ENCODE results near the gene NBR1. TPM values are rescaled to one million over a fixed set of nuclear protein-coding genes. Genes with fewer than 3 reads are reported as not detected.
"Not testable (repeated sequence)": the region's sequence is repeated elsewhere in the genome, so short reads cannot be mapped to it uniquely, and the experiment has no call there.

NBR1 gene
- total and polyA plus RNA-seq, 2 donors = 50.1 to 61.4 TPM

DNA sequence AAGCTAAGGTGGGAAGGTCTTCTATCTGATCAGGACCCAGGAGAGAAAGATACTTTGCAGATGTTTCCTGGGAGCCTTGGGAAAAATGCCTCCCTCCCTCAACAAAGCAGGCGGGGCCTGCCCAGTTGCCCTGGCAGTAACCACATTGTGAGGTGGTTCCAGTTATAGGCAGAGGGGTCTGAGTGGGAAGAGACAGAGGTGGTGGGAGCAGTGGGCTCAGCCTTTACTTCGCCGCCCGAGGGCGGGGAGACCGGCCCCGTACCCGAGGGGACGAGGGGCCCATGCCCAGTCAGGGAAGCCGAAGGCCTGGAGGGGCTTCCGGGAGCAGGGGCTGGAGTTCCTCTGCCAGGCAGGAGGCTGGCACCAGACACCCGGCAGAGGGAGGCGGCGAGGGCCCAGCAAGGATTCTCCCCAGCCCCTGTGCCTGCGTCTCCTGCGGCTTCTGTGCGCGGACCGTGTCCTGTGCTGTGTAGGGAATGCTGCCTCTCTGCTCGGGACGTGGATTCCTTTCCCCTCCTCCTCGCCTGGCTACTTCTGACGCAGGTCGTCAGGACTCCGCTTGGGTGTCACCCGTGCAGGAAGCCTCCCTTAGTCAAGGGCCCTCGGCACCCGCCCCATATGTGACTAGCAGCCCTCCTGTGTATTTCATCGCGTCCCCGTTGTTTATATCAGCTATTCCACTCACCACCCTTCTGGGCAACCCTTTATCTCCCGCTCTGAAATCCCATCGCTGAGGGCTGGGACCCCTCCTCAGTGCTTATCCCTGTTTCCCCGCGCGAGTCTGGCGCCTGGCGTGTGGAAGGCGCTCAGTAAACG is 60.4 kb downstream of the NBR1 start:
- DNase-seq (ENCODE audit: low read depth in 6 of 9, low spot score in 9 of 9); H3K4me3 ChIP-seq (ENCODE audit: low read length in 2 of 2); H3K27ac ChIP-seq (ENCODE audit: low read depth in 1 of 2, low read length in 1 of 2): not testable (repeated sequence)

DNA sequence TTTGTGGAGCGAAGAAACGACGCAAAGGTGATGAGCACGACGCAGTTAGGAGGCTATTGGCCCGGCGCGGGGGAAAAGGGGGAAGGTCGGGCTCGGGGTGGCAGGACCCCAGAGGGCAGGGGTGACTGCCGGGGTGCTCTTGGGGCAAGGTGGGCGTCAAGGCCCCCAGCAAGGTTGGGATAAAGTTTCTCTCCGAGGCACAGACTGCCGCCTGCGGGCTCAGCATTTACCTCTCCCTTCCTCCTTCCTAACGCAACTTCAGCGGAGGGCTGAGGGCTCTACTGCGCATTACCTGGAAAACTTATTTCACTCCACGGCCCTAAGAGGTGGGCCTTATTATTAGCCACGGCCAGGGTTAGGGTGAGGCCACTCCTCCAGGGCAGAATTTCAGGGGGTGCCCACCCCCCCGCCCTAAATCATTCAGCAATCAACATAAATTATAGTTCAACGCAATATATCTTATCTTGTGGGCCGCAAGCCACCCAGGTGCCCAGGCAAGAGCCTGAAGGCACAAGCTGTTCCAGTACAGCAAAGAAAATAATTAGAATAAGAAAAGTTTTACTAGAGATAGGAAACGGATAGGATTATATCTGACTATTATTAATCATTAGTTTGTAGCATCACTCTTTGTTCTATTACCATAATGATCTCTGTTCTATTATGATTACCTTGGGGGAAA is 61.1 kb downstream of the NBR1 start:
- WGBS = 84% methylated on average over 16 of the region's 24 CpGs
- not testable (repeated sequence) for H3K9me3 ChIP-seq (ENCODE audit: control insufficient read depth in 2 of 2, insufficient read depth in 1 of 2, low read length in 1 of 2); DNase-seq (ENCODE audit: low read depth in 6 of 9, low spot score in 9 of 9); H3K27ac ChIP-seq (ENCODE audit: low read depth in 1 of 2, low read length in 1 of 2); H3K4me1 ChIP-seq (ENCODE audit: control insufficient read depth in 2 of 2, insufficient read depth in 2 of 2, low read length in 2 of 2); H3K27me3 ChIP-seq (ENCODE audit: control insufficient read depth in 2 of 2, insufficient read depth in 1 of 2, low read length in 1 of 2); H3K4me3 ChIP-seq (ENCODE audit: low read length in 2 of 2); H3K36me3 ChIP-seq (ENCODE audit: control insufficient read depth in 2 of 2, insufficient read depth in 2 of 2, low read length in 1 of 2)

More for the DNA sequence above, 60.4 kb downstream of the NBR1 start:
- H3K9me3 ChIP-seq (ENCODE audit: control insufficient read depth in 2 of 2, insufficient read depth in 1 of 2, low read length in 1 of 2); H3K36me3 ChIP-seq (ENCODE audit: control insufficient read depth in 2 of 2, insufficient read depth in 2 of 2, low read length in 1 of 2); H3K4me1 ChIP-seq (ENCODE audit: control insufficient read depth in 2 of 2, insufficient read depth in 2 of 2, low read length in 2 of 2); H3K27me3 ChIP-seq (ENCODE audit: control insufficient read depth in 2 of 2, insufficient read depth in 1 of 2, low read length in 1 of 2): not testable (repeated sequence)
- WGBS = 92% methylated on average over 19 of the region's 40 CpGs

DNA sequence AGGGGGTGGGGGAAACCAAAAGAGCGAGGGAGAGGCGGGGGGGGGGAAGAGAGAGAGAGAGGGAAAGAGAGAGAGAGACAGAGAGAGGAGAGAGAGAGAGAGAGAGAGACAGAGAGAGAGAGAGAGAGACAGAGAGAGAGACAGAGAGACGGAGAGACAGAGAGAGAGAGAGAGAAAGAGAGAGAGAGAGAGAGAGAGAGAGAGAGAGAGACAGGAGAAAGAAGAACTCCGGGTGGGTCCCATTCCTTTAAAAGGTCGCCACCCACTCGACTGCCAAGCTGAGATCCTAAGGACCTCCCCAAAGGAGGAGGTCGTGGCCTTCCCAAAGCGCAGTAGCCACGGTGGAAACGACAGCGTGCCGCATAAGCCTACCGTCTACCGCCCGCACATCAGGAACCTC is 62.2 kb downstream of the NBR1 start:
- 0% methylated on average over 2 of the region's 15 CpGs for WGBS
- not testable (repeated sequence) for H3K27ac ChIP-seq (ENCODE audit: low read depth in 1 of 2, low read length in 1 of 2); H3K36me3 ChIP-seq (ENCODE audit: control insufficient read depth in 2 of 2, insufficient read depth in 2 of 2, low read length in 1 of 2); H3K9me3 ChIP-seq (ENCODE audit: control insufficient read depth in 2 of 2, insufficient read depth in 1 of 2, low read length in 1 of 2); H3K27me3 ChIP-seq (ENCODE audit: control insufficient read depth in 2 of 2, insufficient read depth in 1 of 2, low read length in 1 of 2); H3K4me1 ChIP-seq (ENCODE audit: control insufficient read depth in 2 of 2, insufficient read depth in 2 of 2, low read length in 2 of 2); H3K4me3 ChIP-seq (ENCODE audit: low read length in 2 of 2); DNase-seq (ENCODE audit: low read depth in 6 of 9, low spot score in 9 of 9)

DNA sequence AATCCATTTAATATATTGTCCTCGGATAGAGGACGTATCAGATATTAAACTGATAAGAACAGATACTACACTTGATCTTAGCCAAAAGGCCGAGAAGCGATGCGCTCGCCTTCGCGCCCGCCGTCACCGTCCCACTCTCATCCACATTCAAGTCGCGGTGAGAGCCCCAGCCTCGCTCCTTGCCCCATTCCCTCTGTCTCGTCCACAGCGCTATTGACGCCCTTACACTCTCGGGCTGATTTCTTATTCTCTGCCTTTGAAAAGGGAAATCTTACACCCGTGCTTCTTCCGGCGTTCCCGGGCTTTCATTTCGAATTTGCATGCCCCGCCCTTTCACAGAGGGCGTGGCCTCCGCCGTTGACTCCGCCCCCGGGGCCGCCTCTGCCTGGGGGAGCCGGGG is 62.9 kb downstream of the NBR1 start, which contains the start of gene RNU2-1:
TSS of gene RNU2-1 (minus strand) at position 101 of the 400 bp plus-strand sequence.
- not testable (repeated sequence) for H3K4me1 ChIP-seq (ENCODE audit: control insufficient read depth in 2 of 2, insufficient read depth in 2 of 2, low read length in 2 of 2); H3K27ac ChIP-seq (ENCODE audit: low read depth in 1 of 2, low read length in 1 of 2); H3K9me3 ChIP-seq (ENCODE audit: control insufficient read depth in 2 of 2, insufficient read depth in 1 of 2, low read length in 1 of 2); H3K27me3 ChIP-seq (ENCODE audit: control insufficient read depth in 2 of 2, insufficient read depth in 1 of 2, low read length in 1 of 2); H3K4me3 ChIP-seq (ENCODE audit: low read length in 2 of 2); H3K36me3 ChIP-seq (ENCODE audit: control insufficient read depth in 2 of 2, insufficient read depth in 2 of 2, low read length in 1 of 2); DNase-seq (ENCODE audit: low read depth in 6 of 9, low spot score in 9 of 9)
- WGBS = no CpG with 5 or more reads among the region's 31 CpGs

DNA sequence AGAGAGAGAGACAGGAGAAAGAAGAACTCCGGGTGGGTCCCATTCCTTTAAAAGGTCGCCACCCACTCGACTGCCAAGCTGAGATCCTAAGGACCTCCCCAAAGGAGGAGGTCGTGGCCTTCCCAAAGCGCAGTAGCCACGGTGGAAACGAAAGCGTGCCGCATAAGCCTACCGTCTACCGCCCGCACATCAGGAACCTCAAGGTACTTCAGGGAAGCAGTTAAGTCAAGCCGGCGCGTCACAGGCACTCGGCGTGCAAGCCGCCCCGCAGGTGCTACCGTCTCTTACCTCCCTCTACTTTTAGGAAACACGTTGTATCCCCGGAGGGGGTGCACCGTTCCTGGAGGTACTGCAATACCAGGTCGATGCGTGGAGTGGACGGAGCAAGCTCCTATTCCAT is 68.6 kb downstream of the NBR1 start:
- H3K4me1 ChIP-seq (ENCODE audit: control insufficient read depth in 2 of 2, insufficient read depth in 2 of 2, low read length in 2 of 2); H3K4me3 ChIP-seq (ENCODE audit: low read length in 2 of 2); H3K27me3 ChIP-seq (ENCODE audit: control insufficient read depth in 2 of 2, insufficient read depth in 1 of 2, low read length in 1 of 2); H3K36me3 ChIP-seq (ENCODE audit: control insufficient read depth in 2 of 2, insufficient read depth in 2 of 2, low read length in 1 of 2); DNase-seq (ENCODE audit: low read depth in 6 of 9, low spot score in 9 of 9); H3K27ac ChIP-seq (ENCODE audit: low read depth in 1 of 2, low read length in 1 of 2); H3K9me3 ChIP-seq (ENCODE audit: control insufficient read depth in 2 of 2, insufficient read depth in 1 of 2, low read length in 1 of 2): not testable (repeated sequence)
- WGBS = no CpG with 5 or more reads among the region's 26 CpGs

DNA sequence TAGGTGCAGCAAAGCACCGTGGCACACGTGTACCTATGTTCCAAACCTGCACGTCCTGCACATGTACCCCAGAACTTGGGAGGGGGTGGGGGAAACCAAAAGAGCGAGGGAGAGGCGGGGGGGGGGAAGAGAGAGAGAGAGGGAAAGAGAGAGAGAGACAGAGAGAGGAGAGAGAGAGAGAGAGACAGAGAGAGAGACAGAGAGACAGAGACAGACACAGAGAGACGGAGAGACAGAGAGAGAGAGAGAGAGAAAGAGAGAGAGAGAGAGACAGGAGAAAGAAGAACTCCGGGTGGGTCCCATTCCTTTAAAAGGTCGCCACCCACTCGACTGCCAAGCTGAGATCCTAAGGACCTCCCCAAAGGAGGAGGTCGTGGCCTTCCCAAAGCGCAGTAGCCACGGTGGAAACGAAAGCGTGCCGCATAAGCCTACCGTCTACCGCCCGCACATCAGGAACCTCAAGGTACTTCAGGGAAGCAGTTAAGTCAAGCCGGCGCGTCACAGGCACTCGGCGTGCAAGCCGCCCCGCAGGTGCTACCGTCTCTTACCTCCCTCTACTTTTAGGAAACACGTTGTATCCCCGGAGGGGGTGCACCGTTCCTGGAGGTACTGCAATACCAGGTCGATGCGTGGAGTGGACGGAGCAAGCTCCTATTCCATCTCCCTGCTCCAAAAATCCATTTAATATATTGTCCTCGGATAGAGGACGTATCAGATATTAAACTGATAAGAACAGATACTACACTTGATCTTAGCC is 69.8 kb downstream of the NBR1 start:
- not testable (repeated sequence) for H3K4me3 ChIP-seq (ENCODE audit: low read length in 2 of 2); H3K9me3 ChIP-seq (ENCODE audit: control insufficient read depth in 2 of 2, insufficient read depth in 1 of 2, low read length in 1 of 2); H3K27ac ChIP-seq (ENCODE audit: low read depth in 1 of 2, low read length in 1 of 2); DNase-seq (ENCODE audit: low read depth in 6 of 9, low spot score in 9 of 9); H3K4me1 ChIP-seq (ENCODE audit: control insufficient read depth in 2 of 2, insufficient read depth in 2 of 2, low read length in 2 of 2); H3K27me3 ChIP-seq (ENCODE audit: control insufficient read depth in 2 of 2, insufficient read depth in 1 of 2, low read length in 1 of 2); H3K36me3 ChIP-seq (ENCODE audit: control insufficient read depth in 2 of 2, insufficient read depth in 2 of 2, low read length in 1 of 2)
- 6% methylated on average over 3 of the region's 34 CpGs for WGBS

DNA sequence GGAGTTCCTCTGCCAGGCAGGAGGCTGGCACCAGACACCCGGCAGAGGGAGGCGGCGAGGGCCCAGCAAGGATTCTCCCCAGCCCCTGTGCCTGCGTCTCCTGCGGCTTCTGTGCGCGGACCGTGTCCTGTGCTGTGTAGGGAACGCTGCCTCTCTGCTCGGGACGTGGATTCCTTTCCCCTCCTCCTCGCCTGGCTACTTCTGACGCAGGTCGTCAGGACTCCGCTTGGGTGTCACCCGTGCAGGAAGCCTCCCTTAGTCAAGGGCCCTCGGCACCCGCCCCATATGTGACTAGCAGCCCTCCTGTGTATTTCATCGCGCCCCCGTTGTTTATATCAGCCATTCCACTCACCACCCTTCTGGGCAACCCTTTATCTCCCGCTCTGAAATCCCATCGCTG is 75.4 kb downstream of the NBR1 start:
- H3K27me3 ChIP-seq (ENCODE audit: control insufficient read depth in 2 of 2, insufficient read depth in 1 of 2, low read length in 1 of 2); H3K9me3 ChIP-seq (ENCODE audit: control insufficient read depth in 2 of 2, insufficient read depth in 1 of 2, low read length in 1 of 2): not testable (repeated sequence)
- 4% methylated on average over 12 of the region's 23 CpGs for WGBS

More for the DNA sequence above, 75.4 kb downstream of the NBR1 start:
- DNase-seq (ENCODE audit: low read depth in 6 of 9, low spot score in 9 of 9); H3K36me3 ChIP-seq (ENCODE audit: control insufficient read depth in 2 of 2, insufficient read depth in 2 of 2, low read length in 1 of 2); H3K27ac ChIP-seq (ENCODE audit: low read depth in 1 of 2, low read length in 1 of 2); H3K4me3 ChIP-seq (ENCODE audit: low read length in 2 of 2); H3K4me1 ChIP-seq (ENCODE audit: control insufficient read depth in 2 of 2, insufficient read depth in 2 of 2, low read length in 2 of 2): not testable (repeated sequence)
